GM12872 (cell line): ENCODE data around the gene MRPL55.

Source experiments
- TF ChIP-seq, protein P1 (sequence below): IDR thresholded peaks from 3 replicates; pipeline ENCODE4 v1.5.1; 2011; ENCODE audit warnings: low read depth, mild to moderate bottlenecking, low read length, moderate library complexity; ENCODE audit not compliant: insufficient read depth

Gene MRPL55

DNA sequence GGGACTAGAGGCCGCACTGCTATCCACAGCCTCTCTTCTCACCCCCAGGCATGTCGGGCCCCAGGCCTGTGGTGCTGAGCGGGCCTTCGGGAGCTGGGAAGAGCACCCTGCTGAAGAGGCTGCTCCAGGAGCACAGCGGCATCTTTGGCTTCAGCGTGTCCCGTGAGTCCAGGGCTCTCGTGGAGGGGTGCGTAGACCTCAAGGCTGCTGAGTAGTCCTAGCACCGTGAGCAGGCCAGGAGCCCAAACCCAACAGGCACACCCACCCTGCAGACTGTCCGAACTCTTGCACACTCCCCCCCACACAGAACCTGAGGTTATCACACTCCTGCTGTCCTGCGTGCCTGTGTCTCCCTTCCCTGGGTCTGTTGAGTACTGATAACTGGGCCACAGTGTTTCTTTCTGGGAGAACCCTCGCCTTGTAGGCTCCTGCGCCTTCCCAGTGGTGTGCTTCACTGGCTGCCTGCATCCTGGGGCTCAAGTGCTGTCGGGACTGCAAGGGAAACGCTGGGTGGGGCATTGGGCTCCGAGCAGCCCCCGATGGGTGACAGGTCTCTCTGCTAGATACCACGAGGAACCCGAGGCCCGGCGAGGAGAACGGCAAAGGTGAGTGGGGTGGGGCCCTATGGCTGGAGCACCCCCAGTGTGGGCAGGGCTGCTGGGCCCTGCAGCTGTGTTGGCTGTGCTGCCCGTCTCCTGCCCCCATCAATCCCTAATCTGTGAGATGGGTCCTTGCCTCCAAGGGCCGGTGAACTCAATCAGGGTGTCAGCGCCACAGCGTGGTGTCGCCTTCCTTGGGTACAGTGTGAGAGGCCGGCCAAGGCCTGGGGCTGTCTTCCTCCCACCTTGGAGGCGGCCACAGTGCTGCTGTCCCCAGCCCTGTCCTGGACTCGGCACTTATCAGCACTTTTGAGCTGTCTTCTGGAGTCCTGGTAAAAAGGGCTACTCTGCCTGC is 36.6 kb upstream of the MRPL55 start:
- TF ChIP-seq, protein P1, sequence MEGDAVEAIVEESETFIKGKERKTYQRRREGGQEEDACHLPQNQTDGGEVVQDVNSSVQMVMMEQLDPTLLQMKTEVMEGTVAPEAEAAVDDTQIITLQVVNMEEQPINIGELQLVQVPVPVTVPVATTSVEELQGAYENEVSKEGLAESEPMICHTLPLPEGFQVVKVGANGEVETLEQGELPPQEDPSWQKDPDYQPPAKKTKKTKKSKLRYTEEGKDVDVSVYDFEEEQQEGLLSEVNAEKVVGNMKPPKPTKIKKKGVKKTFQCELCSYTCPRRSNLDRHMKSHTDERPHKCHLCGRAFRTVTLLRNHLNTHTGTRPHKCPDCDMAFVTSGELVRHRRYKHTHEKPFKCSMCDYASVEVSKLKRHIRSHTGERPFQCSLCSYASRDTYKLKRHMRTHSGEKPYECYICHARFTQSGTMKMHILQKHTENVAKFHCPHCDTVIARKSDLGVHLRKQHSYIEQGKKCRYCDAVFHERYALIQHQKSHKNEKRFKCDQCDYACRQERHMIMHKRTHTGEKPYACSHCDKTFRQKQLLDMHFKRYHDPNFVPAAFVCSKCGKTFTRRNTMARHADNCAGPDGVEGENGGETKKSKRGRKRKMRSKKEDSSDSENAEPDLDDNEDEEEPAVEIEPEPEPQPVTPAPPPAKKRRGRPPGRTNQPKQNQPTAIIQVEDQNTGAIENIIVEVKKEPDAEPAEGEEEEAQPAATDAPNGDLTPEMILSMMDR, result no peak

DNA sequence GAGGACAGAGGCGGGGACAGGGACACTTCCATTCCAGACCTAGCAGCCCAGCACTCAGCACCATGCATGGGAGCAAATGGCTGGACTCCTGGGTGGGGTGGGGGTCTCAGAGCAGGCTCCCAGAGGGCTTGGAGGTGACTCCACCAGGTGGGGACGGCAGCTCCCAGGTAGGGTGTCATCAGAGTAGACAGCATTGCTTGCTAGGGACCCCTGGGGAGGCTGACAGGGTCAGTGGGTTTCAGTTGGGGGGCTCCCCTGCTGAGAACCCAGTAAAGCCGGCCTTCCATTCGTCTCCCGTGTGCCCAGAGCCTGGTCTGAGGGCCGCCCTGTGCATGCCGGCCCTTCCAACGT is 35.9 kb upstream of the MRPL55 start:
- TF ChIP-seq, protein P1, result no peak

DNA sequence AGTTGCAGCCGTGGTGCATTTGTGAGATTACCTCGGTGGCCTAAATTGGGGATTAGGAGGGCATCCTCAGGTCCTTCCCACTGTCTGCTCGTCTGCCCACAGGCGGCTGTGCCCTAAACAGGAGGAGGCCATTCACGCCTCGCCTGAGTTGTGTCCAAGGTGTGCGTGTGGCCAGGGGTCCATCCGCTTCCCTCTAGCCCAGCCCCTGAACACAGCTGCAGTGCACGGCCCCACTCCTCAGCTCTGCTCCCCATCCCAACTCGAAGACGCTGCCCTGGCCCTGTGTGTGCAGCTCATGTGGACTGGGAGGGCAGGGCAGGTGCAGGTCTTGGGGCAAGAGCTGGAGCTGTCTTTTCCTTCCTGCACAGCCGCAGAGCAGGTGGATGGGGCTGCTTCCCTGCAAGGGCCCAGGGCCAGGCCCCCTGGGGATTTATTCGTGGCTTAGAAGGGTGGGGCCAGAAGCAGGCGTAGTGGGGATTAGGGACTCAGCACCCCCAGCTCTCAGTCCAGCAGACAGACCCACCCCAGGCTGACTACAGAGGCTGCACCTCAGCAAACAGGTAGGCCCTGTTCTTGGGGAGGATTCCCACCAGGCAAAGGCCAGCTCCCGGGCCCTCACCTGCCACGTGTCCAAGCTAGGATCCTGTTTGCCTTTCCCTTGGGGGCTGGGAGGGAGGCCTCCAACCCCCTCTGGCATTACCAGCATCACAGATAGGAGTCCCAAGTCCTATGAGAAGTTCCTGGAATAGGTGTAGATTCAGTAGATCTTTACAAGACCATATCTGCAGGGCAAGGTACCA is 35.3 kb upstream of the MRPL55 start:
- TF ChIP-seq, protein P1, result no peak

DNA sequence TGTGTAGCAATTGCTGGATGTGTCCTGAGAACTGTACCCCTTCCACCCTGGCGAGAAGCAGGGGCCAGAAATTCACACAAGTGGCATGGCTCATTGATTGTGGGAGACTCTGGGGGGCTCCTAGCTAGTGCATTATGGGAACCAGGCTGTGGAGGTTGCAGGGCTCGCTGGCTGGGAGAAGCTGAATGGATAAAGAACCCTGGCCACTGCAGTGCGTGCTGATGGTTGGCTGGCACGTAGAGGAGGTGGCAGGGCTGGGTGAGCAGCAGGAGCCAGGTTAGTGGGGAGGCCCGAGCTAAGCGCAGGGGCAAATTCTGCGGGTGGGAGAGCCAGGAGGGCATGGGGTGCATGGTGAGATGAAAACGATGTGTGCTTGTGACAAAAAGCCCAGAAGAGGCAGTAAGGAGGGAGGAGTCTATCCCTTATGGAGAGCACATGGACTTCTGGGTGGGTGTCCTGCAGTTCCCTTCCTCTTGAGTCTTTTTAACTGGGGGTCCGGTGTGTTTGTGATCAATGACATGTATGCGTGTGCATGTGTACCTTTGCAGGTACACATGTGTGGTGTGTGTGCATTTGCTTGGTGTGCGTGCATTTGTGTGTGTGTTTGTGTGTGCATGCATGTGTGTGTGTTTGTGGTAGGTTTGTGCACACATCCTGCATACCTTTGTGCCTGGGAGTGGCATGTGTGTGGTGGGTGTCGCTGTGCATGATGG is 34.5 kb upstream of the MRPL55 start:
- TF ChIP-seq, protein P1, result no peak

DNA sequence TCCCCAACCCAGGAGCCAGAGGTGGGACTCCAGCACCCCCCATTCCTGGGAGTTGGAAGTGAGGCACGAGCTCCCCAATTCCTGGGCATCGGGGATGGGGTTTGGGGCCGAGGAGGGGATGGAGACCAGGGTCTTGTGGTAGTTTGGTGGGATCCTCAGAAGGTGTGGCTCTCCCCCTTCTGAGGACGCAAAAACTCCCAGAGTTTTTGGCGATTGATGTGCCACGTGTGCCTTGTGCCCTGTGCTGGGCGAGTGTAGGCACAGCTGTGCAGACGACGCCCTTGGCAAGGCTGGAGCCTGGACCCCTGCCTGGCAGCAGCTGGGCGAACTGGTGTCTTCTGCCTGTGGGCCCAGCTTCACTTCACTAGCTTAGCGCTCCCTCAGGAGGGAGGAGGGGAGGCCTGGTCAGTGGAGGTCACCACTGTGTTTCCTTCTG is 33.6 kb upstream of the MRPL55 start:
- TF ChIP-seq, protein P1, result no peak

DNA sequence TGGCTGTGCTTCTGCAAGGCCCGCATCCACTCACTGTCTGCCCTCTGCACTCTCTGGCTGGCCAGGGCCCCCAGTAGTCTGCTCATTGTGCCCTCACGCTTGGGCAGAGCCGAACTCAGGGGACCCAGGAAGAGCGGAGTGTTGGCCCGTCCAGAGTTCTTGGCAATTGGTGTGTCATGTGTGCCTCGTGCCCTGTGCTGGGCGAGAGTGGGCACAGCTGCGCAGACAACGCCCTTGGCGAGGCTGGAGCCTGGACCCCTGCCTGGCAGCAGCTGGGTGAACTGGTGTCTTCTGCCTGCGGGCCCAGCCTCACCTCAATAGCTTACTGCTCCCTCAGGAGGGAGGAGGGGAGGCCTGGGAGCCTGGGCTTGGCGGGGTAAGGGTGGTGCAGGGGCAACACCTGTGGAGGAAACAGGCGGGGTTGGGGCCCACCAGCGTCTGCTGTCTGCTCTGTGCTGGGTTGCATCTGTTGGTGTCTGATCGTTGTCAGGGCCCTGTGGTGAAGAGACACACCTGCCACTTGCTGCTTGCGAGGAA is 33.1 kb upstream of the MRPL55 start:
- TF ChIP-seq, protein P1, result no peak
